ENCODE data around the gene GALNT10. TPM values are rescaled to one million over a fixed set of nuclear protein-coding genes. Genes with fewer than 3 reads are reported as not detected.

Gene GALNT10
- total and polyA plus RNA-seq, 12 donors: 3.1 to 19.0 (median 11.7) TPM

GRCh38 chr5:154197801-154198491 is 7.4 kb downstream of the GALNT10 start:
- Histone ChIP-seq H3K4me1 (peaks cover 0 to 66% (median 44%) of the 10 kb centered on the region in 9 donors), H3K4me3 (no peak overlapping the region), H3K9me3 (no peaks in the 10 kb centered on the region), H3K36me3 (peaks cover 0 to 28% (median 0%) of the 10 kb centered on the region in 9 donors), H3K27me3 (no peaks in the 10 kb centered on the region), H3K27ac (peak overlapping the region in 1 of 10 donors; percentile 29)
- no peak for TF ChIP-seq CTCF (IDR thresholded peaks at IDR 0.05)
- no peak for ATAC-seq
- no peak for DNase-seq
- intact Hi-C loops (cut with DNase I): loop anchor here in 4 of 10 donors (2.0 to 10.0 kb wide), 4 partner anchors 107 to 209 kb away; no protein-coding TSS in a partner anchor
- WGBS, 2 donors: 89 to 93% methylated on average over 8 of the region's 8 CpGs

GRCh38 chr5:154198611-154199230 is 8.2 kb downstream of the GALNT10 start:
- no peak overlapping the region for H3K4me3 ChIP-seq
- no peak for TF ChIP-seq CTCF (IDR thresholded peaks at IDR 0.05)
- H3K4me1 ChIP-seq: peaks cover 0 to 63% (median 39%) of the 10 kb centered on the region in 9 donors
- H3K27me3 ChIP-seq: no peaks in the 10 kb centered on the region
- no peaks in the 10 kb centered on the region for H3K9me3 ChIP-seq
- peak overlapping the region in 1 of 10 donors; percentile 17 for H3K27ac ChIP-seq
- ATAC-seq (no peak), DNase-seq (no peak)
- WGBS, 2 donors: 82 to 95% methylated on average over 4 of the region's 4 CpGs
- intact Hi-C loops (cut with DNase I): loop anchor here in 3 of 10 donors (5.0 to 10.0 kb wide), 3 partner anchors 106 to 209 kb away; no protein-coding TSS in a partner anchor
- peaks cover 0 to 28% (median 0%) of the 10 kb centered on the region in 9 donors for H3K36me3 ChIP-seq

GRCh38 chr5:154199263-154199662 is 8.7 kb downstream of the GALNT10 start:
- Histone ChIP-seq H3K4me3 (no peak overlapping the region), H3K27ac (no peak overlapping the region), H3K9me3 (no peaks in the 10 kb centered on the region), H3K36me3 (peaks cover 0 to 28% (median 0%) of the 10 kb centered on the region in 9 donors), H3K4me1 (peaks cover 0 to 58% (median 35%) of the 10 kb centered on the region in 9 donors), H3K27me3 (no peaks in the 10 kb centered on the region)
- ATAC-seq (no peak), DNase-seq (no peak)
- TF ChIP-seq CTCF (IDR thresholded peaks at IDR 0.05): no peak
- WGBS, 2 donors: 92 to 94% methylated on average over 4 of the region's 4 CpGs
- intact Hi-C loops (cut with DNase I): loop anchor here in 3 of 10 donors (5.0 to 10.0 kb wide), 3 partner anchors 106 to 208 kb away; no protein-coding TSS in a partner anchor

GRCh38 chr5:154199671-154200220 is 9.2 kb downstream of the GALNT10 start:
- Histone ChIP-seq H3K4me3 (no peak overlapping the region), H3K36me3 (peaks cover 0 to 28% (median 0%) of the 10 kb centered on the region in 9 donors), H3K27me3 (no peaks in the 10 kb centered on the region), H3K4me1 (peaks cover 0 to 53% (median 30%) of the 10 kb centered on the region in 9 donors), H3K27ac (no peak overlapping the region), H3K9me3 (no peaks in the 10 kb centered on the region)
- DNase-seq (no peak), ATAC-seq (no peak)
- TF ChIP-seq CTCF (IDR thresholded peaks at IDR 0.05): no peak
- intact Hi-C loops (cut with DNase I): loop anchor here in 3 of 10 donors (5.0 to 10.0 kb wide), 3 partner anchors 105 to 208 kb away; no protein-coding TSS in a partner anchor
- 91 to 92% methylated on average over 7 of the region's 7 CpGs for WGBS, 2 donors

All from heart right ventricle (tissue), 16 donors.